Ascending aorta (tissue), 2 donors: ENCODE results near the gene TPMT. TPM values are rescaled to one million over a fixed set of nuclear protein-coding genes. Genes with fewer than 3 reads are reported as not detected.

ENCODE experiments used
- DNase-seq, 2 donors: peaks; one replicate each; pipeline ENCODE4 v3.0.0-alpha.2; 2019; ENCODE audit warnings: low spot score in 2 of 2
- H3K27ac ChIP-seq, 2 donors: fragments of 200-600 bp; sonication (generic); one replicate each; pipeline ENCODE4 v1.5.1; 2016 to 2017; ENCODE audit warnings: mild to moderate bottlenecking in 1 of 2
- H3K27me3 ChIP-seq: fragments of 200-600 bp; sonication (generic); one replicate; pipeline ENCODE4 v1.5.1; 2017
- H3K36me3 ChIP-seq, 2 donors: fragments of 200-600 bp; sonication (generic); one replicate each; pipeline ENCODE4 v1.5.1; 2016
- H3K4me1 ChIP-seq, 2 donors: fragments of 200-600 bp; sonication (generic); one replicate each; pipeline ENCODE4 v1.5.1; 2016 to 2017; ENCODE audit warnings: mild to moderate bottlenecking in 1 of 2
- H3K4me3 ChIP-seq, 2 donors: fragments of 200-600 bp; sonication (generic); one replicate each; pipeline ENCODE4 v1.5.1; 2016 to 2017; ENCODE audit warnings: mild to moderate bottlenecking in 1 of 2
- H3K9me3 ChIP-seq, 2 donors: fragments of 200-600 bp; sonication (generic); one replicate each; pipeline ENCODE4 v1.5.1; 2016
- CTCF ChIP-seq, 3 experiments: fragments of 200-600 bp in 2 of 3; fragments of 450-650 bp in 1 of 3; sonication (generic) in 2 of 3; IDR thresholded peaks; one replicate each; pipeline ENCODE4 v1.5.1; 2016 to 2019; ENCODE audit warnings: antibody characterized with exemption in 3 of 3, mild to moderate bottlenecking in 1 of 3, moderate library complexity in 1 of 3
- intact Hi-C: fragments of 100-400 bp; cut with DNase I; formaldehyde crosslinking; loops from one replicate; pipeline ENCODE4 v1.15.1; 2023
- total RNA-seq: library from RNA; depleted of rRNA; stranded (reverse); fragments of >200 nt; gene quantifications from one replicate; pipeline ENCODE4 v1.1.0, GENCODE V29; 2016

Gene TPMT
- total RNA-seq, 1 donor from 2014 or later = 1.6 TPM

GRCh38 chr6:18117136-18117535 lies 37.7 kb downstream of the TPMT start:
- Histone ChIP-seq H3K4me1 (peaks cover 0 to 2% of the 10 kb centered on the region in 2 donors), H3K4me3 (no peak overlapping the region), H3K27me3 (no peaks in the 10 kb centered on the region), H3K9me3 (no peaks in the 10 kb centered on the region), H3K36me3 (no peaks in the 10 kb centered on the region), H3K27ac (no peak overlapping the region)
- TF ChIP-seq CTCF (IDR thresholded peaks at IDR 0.05) = no peak
- no peak for DNase-seq
- intact Hi-C loops = no loop called here

GRCh38 chr6:18115356-18115755 lies 39.5 kb downstream of the TPMT start:
- H3K36me3 ChIP-seq = no peaks in the 10 kb centered on the region
- H3K9me3 ChIP-seq = no peaks in the 10 kb centered on the region
- intact Hi-C loops = no loop called here
- no peak for TF ChIP-seq CTCF (IDR thresholded peaks at IDR 0.05)
- no peaks in the 10 kb centered on the region for H3K4me1 ChIP-seq
- H3K4me3 ChIP-seq = no peak overlapping the region
- no peak overlapping the region for H3K27ac ChIP-seq
- no peaks in the 10 kb centered on the region for H3K27me3 ChIP-seq
- no peak for DNase-seq

DNA sequence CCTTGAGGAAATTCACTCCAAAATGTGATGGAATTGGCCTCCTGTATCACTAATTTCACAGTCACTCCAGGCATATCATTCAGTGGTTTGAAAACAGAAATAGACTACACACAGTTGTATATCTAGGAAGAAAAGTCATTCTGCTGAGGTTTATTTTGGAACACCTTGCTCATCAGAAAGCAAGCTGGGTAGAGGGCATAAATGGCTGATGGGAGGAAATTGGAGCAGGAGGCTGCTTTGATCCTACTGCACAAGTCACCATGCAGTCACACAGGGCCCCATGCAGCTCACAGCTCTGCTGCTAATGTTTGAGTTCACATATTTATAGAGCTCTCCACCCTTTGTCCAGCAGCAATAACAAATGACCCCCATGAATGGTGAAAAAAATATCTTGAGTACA lies 44.7 kb downstream of the TPMT start:
- Histone ChIP-seq H3K9me3 (no peaks in the 10 kb centered on the region), H3K36me3 (no peaks in the 10 kb centered on the region), H3K4me1 (no peaks in the 10 kb centered on the region), H3K27ac (no peak overlapping the region), H3K4me3 (no peak overlapping the region), H3K27me3 (no peaks in the 10 kb centered on the region)
- intact Hi-C loops = no loop called here
- no peak for DNase-seq
- TF ChIP-seq CTCF (IDR thresholded peaks at IDR 0.05) = no peak

DNA sequence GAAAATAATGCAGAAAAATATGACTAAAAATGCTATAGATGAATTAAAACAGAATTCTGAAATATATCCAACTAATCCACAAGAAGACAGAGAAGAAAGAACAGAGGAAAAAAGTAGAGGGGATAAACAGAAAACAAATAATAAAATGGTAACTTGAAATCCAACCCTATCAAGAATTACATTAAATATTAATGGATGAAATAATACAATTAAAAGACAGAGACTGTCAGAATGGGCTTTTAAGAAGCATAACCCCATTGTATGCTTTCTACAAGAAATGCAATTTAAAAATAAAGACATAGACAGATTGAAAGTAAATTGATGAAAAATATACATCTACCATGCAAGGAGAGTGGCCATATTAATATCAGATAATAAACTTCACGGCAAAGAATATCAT lies 47.8 kb downstream of the TPMT start:
- DNase-seq = no peak
- intact Hi-C loops = no loop called here
- H3K27me3 ChIP-seq = no peaks in the 10 kb centered on the region
- no peak overlapping the region for H3K4me3 ChIP-seq
- H3K27ac ChIP-seq = no peak overlapping the region
- H3K36me3 ChIP-seq = no peaks in the 10 kb centered on the region
- no peak for TF ChIP-seq CTCF (IDR thresholded peaks at IDR 0.05)
- H3K4me1 ChIP-seq = no peaks in the 10 kb centered on the region
- H3K9me3 ChIP-seq = no peaks in the 10 kb centered on the region

GRCh38 chr6:18102783-18103509 lies 51.9 kb downstream of the TPMT start:
- intact Hi-C loops = no loop called here
- no peak overlapping the region for H3K4me3 ChIP-seq

More at GRCh38 chr6:18102783-18103509, 51.9 kb downstream of the TPMT start:
- no peaks in the 10 kb centered on the region for H3K36me3 ChIP-seq
- H3K9me3 ChIP-seq = no peaks in the 10 kb centered on the region
- no peak for TF ChIP-seq CTCF (IDR thresholded peaks at IDR 0.05)
- no peak for DNase-seq
- H3K27ac ChIP-seq = no peak overlapping the region
- no peaks in the 10 kb centered on the region for H3K4me1 ChIP-seq
- H3K27me3 ChIP-seq = no peaks in the 10 kb centered on the region
